ENCODE measurements around the gene MALAT1.

- TF ChIP-seq CTCF (IDR thresholded peaks at IDR 0.05) (no peak), EZH2 (IDR thresholded peaks at IDR 0.05; ENCODE audit: borderline replicate concordance, insufficient read depth, low read depth, low read length, poor library complexity, severe bottlenecking) (no peak)
Observed at GRCh38 chr11:65553301-65554001, 54.6 kb downstream of the MALAT1 start.
